Upper lobe of right lung (tissue), 1 donor: Measurements from ENCODE around the gene CHD2. TPM values are rescaled to one million over a fixed set of nuclear protein-coding genes. Genes with fewer than 3 reads are reported as not detected.

Source experiments
- ATAC-seq: fragments of 200-7000 bp; cut with Tn5 transposase; one replicate; pipeline ENCODE4 v1.9.1; 2020; ENCODE audit warnings: mild to moderate bottlenecking, moderate library complexity
- DNase-seq: peaks from one replicate; pipeline ENCODE4 v3.0.0-alpha.2; 2020
- H3K27ac ChIP-seq: fragments of 200-600 bp; one replicate; pipeline ENCODE4 v1.8.0; 2022
- H3K27me3 ChIP-seq: fragments of 200-600 bp; one replicate; pipeline ENCODE4 v1.8.0; 2022; ENCODE audit warnings: mild to moderate bottlenecking
- H3K36me3 ChIP-seq: fragments of 200-600 bp; one replicate; pipeline ENCODE4 v1.8.0; 2022
- H3K4me1 ChIP-seq: fragments of 200-600 bp; one replicate; pipeline ENCODE4 v1.8.0; 2022
- H3K4me3 ChIP-seq: fragments of 200-600 bp; one replicate; pipeline ENCODE4 v1.8.0; 2022; ENCODE audit warnings: mild to moderate bottlenecking
- H3K9me3 ChIP-seq: fragments of 200-600 bp; one replicate; pipeline ENCODE4 v1.8.0; 2022
- intact Hi-C: fragments of 100-400 bp; cut with DNase I; formaldehyde crosslinking; loops from one replicate; pipeline ENCODE4 v1.11.0; 2022
- total RNA-seq: library from RNA; stranded (reverse); fragmentation: NEBNext Ultra II Directional; extraction: Animal tissue kit (Norgen Biotek cat#: 25700); gene quantifications from one replicate; pipeline ENCODE4 v1.2.1, GENCODE V29; 2021
- TF ChIP-seq, protein P1 (sequence below): fragments of 200-600 bp; IDR thresholded peaks from one replicate; pipeline ENCODE4 v1.8.0; 2022; ENCODE audit warnings: antibody characterized with exemption
- donor health status: DM: no; HTN: yes; CAD: no; lungs with severe emphysema.

The CHD2 gene
- total RNA-seq, 1 donor from 2014 or later: 161 TPM

DNA sequence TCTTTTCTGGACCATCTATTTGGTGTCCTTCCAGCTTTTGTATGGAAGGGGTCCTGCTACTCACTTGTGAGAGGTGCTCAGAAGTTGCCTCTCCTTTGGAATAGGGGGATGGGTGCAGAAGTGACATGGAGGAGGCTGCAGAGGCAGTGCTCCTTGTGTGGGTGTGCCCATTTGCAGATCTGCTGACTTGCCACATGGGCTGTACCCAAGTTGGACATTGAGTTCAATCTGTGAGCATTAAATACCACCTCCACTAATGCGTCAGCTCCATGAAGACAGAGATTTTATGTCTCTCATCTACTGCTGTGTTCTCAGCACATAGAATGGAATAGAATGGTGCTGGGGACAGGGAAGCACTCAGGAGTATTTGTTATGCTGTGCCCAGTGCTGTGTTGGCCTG, 112.7 kb downstream of the CHD2 start:
- intact Hi-C loops: no loop called here
- no peak for DNase-seq

DNA sequence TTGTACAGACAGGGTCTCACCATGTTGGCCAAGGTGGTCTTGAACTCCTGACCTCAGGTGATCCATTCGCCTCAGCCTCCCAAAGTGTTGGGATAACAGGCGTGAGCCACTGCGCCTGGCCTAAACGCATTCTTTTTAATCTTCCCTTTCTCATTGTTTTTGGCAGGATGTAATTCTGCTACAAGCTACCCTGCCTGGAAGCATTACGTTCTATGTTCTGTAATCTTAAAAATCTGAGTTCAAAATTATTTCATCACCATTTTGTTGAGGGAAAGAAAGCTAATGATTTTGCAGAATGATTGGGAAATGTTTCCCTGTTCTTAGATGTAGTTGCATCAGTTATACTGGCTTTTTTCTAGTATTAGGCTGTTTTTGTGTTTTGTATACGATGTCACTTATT, 117.4 kb downstream of the CHD2 start:
- no peak for DNase-seq
- no peaks in the 10 kb centered on the region for H3K4me1 ChIP-seq
- intact Hi-C loops: no loop called here
- H3K27ac ChIP-seq: no peak overlapping the region
- peaks cover 100% of the 10 kb centered on the region for H3K36me3 ChIP-seq
- TF ChIP-seq, protein P1, sequence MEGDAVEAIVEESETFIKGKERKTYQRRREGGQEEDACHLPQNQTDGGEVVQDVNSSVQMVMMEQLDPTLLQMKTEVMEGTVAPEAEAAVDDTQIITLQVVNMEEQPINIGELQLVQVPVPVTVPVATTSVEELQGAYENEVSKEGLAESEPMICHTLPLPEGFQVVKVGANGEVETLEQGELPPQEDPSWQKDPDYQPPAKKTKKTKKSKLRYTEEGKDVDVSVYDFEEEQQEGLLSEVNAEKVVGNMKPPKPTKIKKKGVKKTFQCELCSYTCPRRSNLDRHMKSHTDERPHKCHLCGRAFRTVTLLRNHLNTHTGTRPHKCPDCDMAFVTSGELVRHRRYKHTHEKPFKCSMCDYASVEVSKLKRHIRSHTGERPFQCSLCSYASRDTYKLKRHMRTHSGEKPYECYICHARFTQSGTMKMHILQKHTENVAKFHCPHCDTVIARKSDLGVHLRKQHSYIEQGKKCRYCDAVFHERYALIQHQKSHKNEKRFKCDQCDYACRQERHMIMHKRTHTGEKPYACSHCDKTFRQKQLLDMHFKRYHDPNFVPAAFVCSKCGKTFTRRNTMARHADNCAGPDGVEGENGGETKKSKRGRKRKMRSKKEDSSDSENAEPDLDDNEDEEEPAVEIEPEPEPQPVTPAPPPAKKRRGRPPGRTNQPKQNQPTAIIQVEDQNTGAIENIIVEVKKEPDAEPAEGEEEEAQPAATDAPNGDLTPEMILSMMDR: no peak
- no peaks in the 10 kb centered on the region for H3K9me3 ChIP-seq
- H3K27me3 ChIP-seq: no peaks in the 10 kb centered on the region
- no peak for ATAC-seq
- no peak overlapping the region for H3K4me3 ChIP-seq

More for the DNA sequence above, 112.7 kb downstream of the CHD2 start:
- Histone ChIP-seq H3K36me3 (peaks cover 100% of the 10 kb centered on the region), H3K27ac (no peak overlapping the region), H3K4me3 (no peak overlapping the region), H3K9me3 (no peaks in the 10 kb centered on the region), H3K27me3 (no peaks in the 10 kb centered on the region), H3K4me1 (no peaks in the 10 kb centered on the region)
- TF ChIP-seq, protein P1: no peak
- peak; percentile 30 for ATAC-seq

DNA sequence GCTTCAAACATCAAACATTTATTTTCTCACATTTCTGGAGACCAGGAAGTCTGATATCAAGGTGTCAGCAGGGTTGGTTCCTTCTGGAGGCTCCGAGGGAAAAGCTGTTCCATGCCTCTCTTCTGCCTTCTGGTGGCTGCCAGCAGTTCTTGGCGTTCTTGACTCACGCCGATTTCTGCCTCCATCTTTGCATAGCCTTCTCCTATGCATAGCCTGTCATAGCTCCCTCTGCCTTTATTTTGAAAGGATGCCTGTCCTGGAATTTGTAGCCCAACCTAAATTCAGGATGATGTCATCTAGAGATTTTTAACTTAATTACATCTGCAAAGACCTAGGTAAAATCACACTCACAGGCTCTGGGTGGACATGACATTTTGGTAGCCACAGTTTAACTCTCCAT, 118.5 kb downstream of the CHD2 start:
- no peak for ATAC-seq
- H3K9me3 ChIP-seq: no peaks in the 10 kb centered on the region
- H3K27me3 ChIP-seq: no peaks in the 10 kb centered on the region
- no peak for DNase-seq
- intact Hi-C loops: no loop called here
- H3K27ac ChIP-seq: no peak overlapping the region
- TF ChIP-seq, protein P1: peak; percentile 5
- no peaks in the 10 kb centered on the region for H3K4me1 ChIP-seq
- H3K4me3 ChIP-seq: no peak overlapping the region
- H3K36me3 ChIP-seq: peaks cover 100% of the 10 kb centered on the region

DNA sequence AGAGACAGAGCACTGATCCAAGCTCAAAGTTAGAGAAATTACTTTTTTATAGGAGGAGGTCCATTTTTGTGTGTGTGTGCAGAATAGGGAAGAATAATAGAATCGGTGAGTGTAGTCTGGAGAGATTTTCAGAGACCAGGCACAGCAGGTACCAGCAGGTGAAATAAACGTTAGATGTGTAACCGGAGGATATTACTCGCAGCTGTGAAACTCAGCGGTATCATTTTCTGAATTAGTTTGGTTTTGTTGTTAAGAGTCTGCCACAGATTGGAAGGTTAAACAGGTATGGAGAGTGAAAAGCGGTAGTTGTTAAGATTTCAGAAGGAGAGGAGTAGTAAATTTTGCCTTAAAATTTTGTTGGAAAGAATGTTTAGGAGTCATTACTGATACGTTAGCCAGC, 119.0 kb downstream of the CHD2 start:
- ATAC-seq (no peak), DNase-seq (no peak)
- Histone ChIP-seq H3K36me3 (peaks cover 100% of the 10 kb centered on the region), H3K4me1 (no peaks in the 10 kb centered on the region), H3K4me3 (no peak overlapping the region), H3K27me3 (no peaks in the 10 kb centered on the region), H3K27ac (no peak overlapping the region), H3K9me3 (no peaks in the 10 kb centered on the region)
- TF ChIP-seq, protein P1: no peak
- intact Hi-C loops: no loop called here

DNA sequence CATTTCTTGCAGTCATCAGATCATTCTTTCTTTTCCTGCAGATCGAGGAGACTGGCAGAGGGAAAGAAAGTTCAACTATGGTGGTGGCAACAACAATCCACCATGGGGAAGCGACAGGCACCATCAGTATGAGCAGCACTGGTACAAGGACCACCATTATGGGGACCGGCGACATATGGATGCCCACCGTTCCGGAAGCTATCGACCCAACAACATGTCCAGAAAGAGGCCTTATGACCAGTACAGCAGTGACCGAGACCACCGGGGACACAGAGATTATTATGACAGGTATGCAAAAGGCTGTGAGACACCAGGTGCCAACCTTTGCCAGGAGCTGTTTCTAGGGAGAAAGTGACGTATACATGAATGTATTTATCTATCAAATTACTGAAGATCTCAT, 119.8 kb downstream of the CHD2 start:
- Histone ChIP-seq H3K27ac (no peak overlapping the region), H3K27me3 (no peaks in the 10 kb centered on the region), H3K4me1 (no peaks in the 10 kb centered on the region), H3K36me3 (peaks cover 100% of the 10 kb centered on the region), H3K9me3 (no peaks in the 10 kb centered on the region), H3K4me3 (no peak overlapping the region)
- DNase-seq (no peak), ATAC-seq (peak; percentile 11)
- TF ChIP-seq, protein P1: no peak
- intact Hi-C loops: no loop called here
